ENCODE data around the gene P2RY8. TPM values are rescaled to one million over a fixed set of nuclear protein-coding genes. Genes with fewer than 3 reads are reported as not detected.

The P2RY8 gene
- total RNA-seq, 1 experiment from 2014 or later, result not detected

DNA sequence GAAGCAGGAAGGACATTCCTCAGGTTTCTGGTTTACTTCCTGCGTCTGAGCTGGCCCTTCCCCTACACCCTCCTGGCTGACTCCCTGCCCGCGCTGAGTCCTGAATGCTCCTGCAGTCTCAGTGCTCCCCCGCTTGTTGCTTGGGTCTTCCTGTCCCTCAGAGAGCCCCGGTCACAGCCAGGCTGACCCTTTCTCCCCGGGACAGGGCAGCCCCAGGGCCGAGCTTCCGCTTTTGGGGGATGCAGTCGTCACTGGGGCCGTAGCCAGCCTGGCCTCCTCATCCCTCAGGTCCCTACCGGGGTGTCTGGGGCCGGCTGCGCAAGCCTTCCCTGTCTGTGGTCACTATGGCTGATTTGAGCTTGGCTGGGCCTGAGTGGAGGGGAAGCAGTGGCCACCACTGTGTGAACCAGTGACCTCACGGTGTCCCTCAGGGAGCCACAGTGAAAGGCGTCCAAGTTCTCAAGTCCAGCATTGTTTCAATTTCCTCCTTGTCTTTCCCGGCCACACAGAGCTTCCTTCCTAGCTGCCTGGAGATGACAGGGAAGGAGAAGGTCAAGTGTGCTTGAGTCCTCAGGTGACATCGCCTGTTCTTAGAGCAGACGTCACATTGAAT, 50.1 kb downstream of the P2RY8 start:
- Histone ChIP-seq H3K9me3 (ENCODE audit: low read depth, low read length, poor library complexity, severe bottlenecking) (no peaks in the 10 kb centered on the region), H3K4me3 (ENCODE audit: low read depth, low read length, poor library complexity, severe bottlenecking) (no peak overlapping the region), H3K36me3 (ENCODE audit: insufficient read depth, low read length, poor library complexity, severe bottlenecking) (no peaks in the 10 kb centered on the region), H3K4me1 (ENCODE audit: insufficient read depth, low read length, poor library complexity, severe bottlenecking) (peaks cover 6% of the 10 kb centered on the region), H3K27ac (ENCODE audit: low read depth, low read length, poor library complexity, severe bottlenecking) (no peak overlapping the region), H3K27me3 (replicated peaks; ENCODE audit: insufficient read depth, low read depth, low read length, poor library complexity) (no peaks in the 10 kb centered on the region)
- intact Hi-C loops (cut with micrococcal nuclease; ENCODE audit: unreplicated experiment), result no loop called here
- BruUV-seq (replicated peaks), result no TSS peak
- no peak for TF ChIP-seq EZH2 (IDR thresholded peaks at IDR 0.05; ENCODE audit: borderline replicate concordance, low read depth, low read length, poor library complexity, severe bottlenecking)
- TF ChIP-seq, protein P1, sequence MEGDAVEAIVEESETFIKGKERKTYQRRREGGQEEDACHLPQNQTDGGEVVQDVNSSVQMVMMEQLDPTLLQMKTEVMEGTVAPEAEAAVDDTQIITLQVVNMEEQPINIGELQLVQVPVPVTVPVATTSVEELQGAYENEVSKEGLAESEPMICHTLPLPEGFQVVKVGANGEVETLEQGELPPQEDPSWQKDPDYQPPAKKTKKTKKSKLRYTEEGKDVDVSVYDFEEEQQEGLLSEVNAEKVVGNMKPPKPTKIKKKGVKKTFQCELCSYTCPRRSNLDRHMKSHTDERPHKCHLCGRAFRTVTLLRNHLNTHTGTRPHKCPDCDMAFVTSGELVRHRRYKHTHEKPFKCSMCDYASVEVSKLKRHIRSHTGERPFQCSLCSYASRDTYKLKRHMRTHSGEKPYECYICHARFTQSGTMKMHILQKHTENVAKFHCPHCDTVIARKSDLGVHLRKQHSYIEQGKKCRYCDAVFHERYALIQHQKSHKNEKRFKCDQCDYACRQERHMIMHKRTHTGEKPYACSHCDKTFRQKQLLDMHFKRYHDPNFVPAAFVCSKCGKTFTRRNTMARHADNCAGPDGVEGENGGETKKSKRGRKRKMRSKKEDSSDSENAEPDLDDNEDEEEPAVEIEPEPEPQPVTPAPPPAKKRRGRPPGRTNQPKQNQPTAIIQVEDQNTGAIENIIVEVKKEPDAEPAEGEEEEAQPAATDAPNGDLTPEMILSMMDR (conservative IDR thresholded peaks at IDR 0.05; ENCODE audit: low read depth, low read length), result no peak
- DNase-seq (ENCODE audit: low spot score), result no peak
- CTCF ChIA-PET, result no interaction called here
- POLR2A ChIA-PET (ENCODE audit: low non-redundant PET), result no interaction called here

DNA sequence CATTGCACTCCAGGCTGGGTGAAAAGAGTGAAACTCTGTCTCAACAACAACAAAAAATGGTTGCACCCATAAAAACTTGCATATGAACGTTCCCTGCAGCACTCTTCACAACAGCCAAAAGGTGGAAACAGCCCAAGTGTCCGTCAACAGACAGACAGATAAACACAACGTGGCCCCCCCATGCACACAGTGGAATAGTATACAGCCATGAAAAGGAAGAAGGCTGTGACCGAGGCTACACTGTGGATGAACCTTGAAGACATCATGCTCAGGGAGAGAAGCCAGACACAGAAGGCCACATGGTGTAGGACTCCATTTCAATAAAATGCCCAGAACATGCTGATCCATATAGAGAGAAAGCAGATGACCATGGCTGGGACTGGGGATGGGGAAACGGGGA, 50.8 kb downstream of the P2RY8 start:
- Histone ChIP-seq H3K4me1 (ENCODE audit: insufficient read depth, low read length, poor library complexity, severe bottlenecking) (peaks cover 13% of the 10 kb centered on the region), H3K4me3 (ENCODE audit: low read depth, low read length, poor library complexity, severe bottlenecking) (no peak overlapping the region), H3K27me3 (replicated peaks; ENCODE audit: insufficient read depth, low read depth, low read length, poor library complexity) (no peaks in the 10 kb centered on the region), H3K36me3 (ENCODE audit: insufficient read depth, low read length, poor library complexity, severe bottlenecking) (no peaks in the 10 kb centered on the region), H3K27ac (ENCODE audit: low read depth, low read length, poor library complexity, severe bottlenecking) (no peak overlapping the region), H3K9me3 (ENCODE audit: low read depth, low read length, poor library complexity, severe bottlenecking) (no peaks in the 10 kb centered on the region)
- intact Hi-C loops (cut with micrococcal nuclease; ENCODE audit: unreplicated experiment), result no loop called here
- POLR2A ChIA-PET (ENCODE audit: low non-redundant PET), result no interaction called here
- no TSS peak for BruUV-seq (replicated peaks)
- CTCF ChIA-PET, result no interaction called here
- no peak for TF ChIP-seq EZH2 (IDR thresholded peaks at IDR 0.05; ENCODE audit: borderline replicate concordance, low read depth, low read length, poor library complexity, severe bottlenecking)
- TF ChIP-seq, protein P1 (conservative IDR thresholded peaks at IDR 0.05; ENCODE audit: low read depth, low read length), result no peak
- DNase-seq (ENCODE audit: low spot score), result no peak

DNA sequence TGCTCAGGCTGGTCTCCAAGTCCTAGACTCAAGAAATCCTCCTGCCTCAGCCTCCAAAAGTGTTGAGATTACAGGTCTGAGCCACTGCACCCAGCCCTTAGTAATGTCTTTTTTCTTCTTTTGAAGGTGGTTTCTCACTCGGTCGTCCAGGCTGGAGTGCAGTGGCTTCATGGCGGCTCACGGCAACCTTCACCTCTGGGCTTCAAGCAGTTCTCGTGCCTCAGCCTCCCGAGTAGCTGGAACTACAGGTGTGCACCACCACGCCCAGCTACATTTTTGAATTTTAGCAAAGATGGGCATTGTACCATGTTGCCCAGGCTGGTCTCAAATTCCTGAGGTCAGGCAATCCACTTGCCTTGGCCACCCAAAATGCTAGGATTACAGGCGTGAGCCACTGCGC, 52.0 kb downstream of the P2RY8 start:
- TF ChIP-seq EZH2 (IDR thresholded peaks at IDR 0.05; ENCODE audit: borderline replicate concordance, low read depth, low read length, poor library complexity, severe bottlenecking), result no peak
- TF ChIP-seq, protein P1 (conservative IDR thresholded peaks at IDR 0.05; ENCODE audit: low read depth, low read length), result no peak

More for the DNA sequence above, 52.0 kb downstream of the P2RY8 start:
- DNase-seq (ENCODE audit: low spot score), result no peak
- Histone ChIP-seq H3K4me1 (ENCODE audit: insufficient read depth, low read length, poor library complexity, severe bottlenecking) (peaks cover 15% of the 10 kb centered on the region), H3K27ac (ENCODE audit: low read depth, low read length, poor library complexity, severe bottlenecking) (no peak overlapping the region), H3K9me3 (ENCODE audit: low read depth, low read length, poor library complexity, severe bottlenecking) (no peaks in the 10 kb centered on the region), H3K4me3 (ENCODE audit: low read depth, low read length, poor library complexity, severe bottlenecking) (no peak overlapping the region), H3K36me3 (ENCODE audit: insufficient read depth, low read length, poor library complexity, severe bottlenecking) (no peaks in the 10 kb centered on the region), H3K27me3 (replicated peaks; ENCODE audit: insufficient read depth, low read depth, low read length, poor library complexity) (no peaks in the 10 kb centered on the region)
- CTCF ChIA-PET, result no interaction called here
- BruUV-seq (replicated peaks), result no TSS peak
- POLR2A ChIA-PET (ENCODE audit: low non-redundant PET), result no interaction called here
- intact Hi-C loops (cut with micrococcal nuclease; ENCODE audit: unreplicated experiment), result no loop called here

Measured in A673 (cell line).